Measurements from ENCODE around the gene EGLN2. TPM values are rescaled to one million over a fixed set of nuclear protein-coding genes. Genes with fewer than 3 reads are reported as not detected.

The EGLN2 gene
- total RNA-seq, 1 experiment from 2014 or later: 135 TPM

- ChIA-PET POLR2A (interaction anchor here (3.1 kb wide), 1 partner anchor 21 kb away, joined by 11 read pairs; the partner anchor contains the start of gene RAB4B), CTCF (interaction anchor here (0.6 to 1.4 kb wide), 2 partner anchors 21 to 66 kb away, joined by 3 read pairs; partner anchors contain the start of gene NUMBL)
- no peaks in the 10 kb centered on the region for H3K27me3 ChIP-seq (replicated peaks; ENCODE audit: control insufficient read depth, insufficient read depth, low read length)
- no TSS peak for BruUV-seq (replicated peaks)
- Mint-ChIP-seq H3K27ac (ENCODE audit: unreplicated experiment) (no peak overlapping the region), H3K27me3 (ENCODE audit: insufficient read depth, unreplicated experiment) (no peaks in the 10 kb centered on the region), H3K4me1 (ENCODE audit: low read depth, unreplicated experiment) (peaks cover 16% of the 10 kb centered on the region), H3K9me3 (ENCODE audit: unreplicated experiment) (no peaks in the 10 kb centered on the region), H3K4me3 (ENCODE audit: unreplicated experiment) (no peak overlapping the region), H3K36me3 (ENCODE audit: insufficient read depth, unreplicated experiment) (peaks cover 97% of the 10 kb centered on the region)
- H3K4me1 ChIP-seq: peaks cover 11% of the 10 kb centered on the region
- intact Hi-C loops (cut with micrococcal nuclease; ENCODE audit: unreplicated experiment): loop anchor here (10.0 kb wide), 1 partner anchor 92 kb away; no protein-coding TSS in a partner anchor
- no peak overlapping the region for H3K4me3 ChIP-seq (ENCODE audit: low read depth, low read length)
- no peak for DNase-seq
- TF ChIP-seq CTCF (IDR thresholded peaks at IDR 0.05; ENCODE audit: insufficient read depth in 1 of 2, low read depth in 1 of 2, low read length in 1 of 2, severe bottlenecking in 1 of 2, unreplicated experiment in 1 of 2): no peak
- no peaks in the 10 kb centered on the region for H3K9me3 ChIP-seq
- peaks cover 5% of the 10 kb centered on the region for H3K36me3 ChIP-seq (ENCODE audit: control insufficient read depth, insufficient read depth, low read length)
Measured at GRCh38 chr19:40756502-40757110, 42.4 kb upstream of the EGLN2 start.

- Histone ChIP-seq H3K9me3 (no peaks in the 10 kb centered on the region), H3K4me1 (peaks cover 8% of the 10 kb centered on the region), H3K4me3 (ENCODE audit: low read depth, low read length) (no peak overlapping the region), H3K36me3 (ENCODE audit: control insufficient read depth, insufficient read depth, low read length) (peaks cover 13% of the 10 kb centered on the region), H3K27me3 (replicated peaks; ENCODE audit: control insufficient read depth, insufficient read depth, low read length) (no peaks in the 10 kb centered on the region)
- Mint-ChIP-seq H3K4me3 (ENCODE audit: unreplicated experiment) (no peak overlapping the region), H3K27ac (ENCODE audit: unreplicated experiment) (no peak overlapping the region), H3K27me3 (ENCODE audit: insufficient read depth, unreplicated experiment) (no peaks in the 10 kb centered on the region), H3K4me1 (ENCODE audit: low read depth, unreplicated experiment) (peaks cover 15% of the 10 kb centered on the region), H3K9me3 (ENCODE audit: unreplicated experiment) (no peaks in the 10 kb centered on the region), H3K36me3 (ENCODE audit: insufficient read depth, unreplicated experiment) (peaks cover 99% of the 10 kb centered on the region)
- ChIA-PET CTCF (no interaction called here), POLR2A (interaction anchor here (3.1 kb wide), 1 partner anchor 19 kb away, joined by 11 read pairs; the partner anchor contains the start of gene RAB4B)
- BruUV-seq (replicated peaks): no TSS peak
- no peak for TF ChIP-seq CTCF (IDR thresholded peaks at IDR 0.05; ENCODE audit: insufficient read depth in 1 of 2, low read depth in 1 of 2, low read length in 1 of 2, severe bottlenecking in 1 of 2, unreplicated experiment in 1 of 2)
- intact Hi-C loops (cut with micrococcal nuclease; ENCODE audit: unreplicated experiment): loop anchor here (10.0 kb wide), 1 partner anchor 94 kb away; no protein-coding TSS in a partner anchor
- DNase-seq: no peak
Measured at GRCh38 chr19:40758491-40758890, 40.5 kb upstream of the EGLN2 start.

- Mint-ChIP-seq H3K36me3 (ENCODE audit: insufficient read depth, unreplicated experiment) (peaks cover 100% of the 10 kb centered on the region), H3K4me1 (ENCODE audit: low read depth, unreplicated experiment) (peaks cover 12% of the 10 kb centered on the region), H3K27me3 (ENCODE audit: insufficient read depth, unreplicated experiment) (no peaks in the 10 kb centered on the region), H3K9me3 (ENCODE audit: unreplicated experiment) (no peaks in the 10 kb centered on the region), H3K4me3 (ENCODE audit: unreplicated experiment) (no peak overlapping the region), H3K27ac (ENCODE audit: unreplicated experiment) (no peak overlapping the region)
- POLR2A ChIA-PET: no interaction called here
- Histone ChIP-seq H3K4me1 (peaks cover 5% of the 10 kb centered on the region), H3K36me3 (ENCODE audit: control insufficient read depth, insufficient read depth, low read length) (peaks cover 17% of the 10 kb centered on the region), H3K27me3 (replicated peaks; ENCODE audit: control insufficient read depth, insufficient read depth, low read length) (no peaks in the 10 kb centered on the region), H3K4me3 (ENCODE audit: low read depth, low read length) (no peak overlapping the region), H3K9me3 (no peaks in the 10 kb centered on the region)
- CTCF ChIA-PET: no interaction called here
- TF ChIP-seq CTCF (IDR thresholded peaks at IDR 0.05; ENCODE audit: insufficient read depth in 1 of 2, low read depth in 1 of 2, low read length in 1 of 2, severe bottlenecking in 1 of 2, unreplicated experiment in 1 of 2): no peak
- no peak for DNase-seq
- intact Hi-C loops (cut with micrococcal nuclease; ENCODE audit: unreplicated experiment): loop anchor here (10.0 kb wide), 1 partner anchor 95 kb away; no protein-coding TSS in a partner anchor
- no TSS peak for BruUV-seq (replicated peaks)
Measured at GRCh38 chr19:40759352-40759751, 39.6 kb upstream of the EGLN2 start.

Measured in Caco-2 (cell line).